SK-N-MC (cell line): ENCODE data around the gene PCDHA1.
A peak's percentile ranks its signal among the peaks of the same experiment; 100 is the strongest.

Experiments used
- DNase-seq: peaks from one replicate; pipeline ENCODE4 v3.0.0-alpha.2; 2011; ENCODE audit warnings: low read depth, low spot score
- H3K27ac ChIP-seq: fragments of 200-600 bp; sonication (generic); 2 replicates; pipeline ENCODE4 v1.5.1; 2016; ENCODE audit warnings: mixed run types
- H3K36me3 ChIP-seq: fragments of 200-600 bp; sonication (generic); 2 replicates; pipeline ENCODE4 v1.6.1; 2017; ENCODE audit warnings: antibody characterized with exemption, low read length, mixed read lengths; ENCODE audit not compliant: insufficient read depth
- H3K4me3 ChIP-seq: fragments of 200-600 bp; sonication (generic); 2 replicates; pipeline ENCODE4 v1.5.1; 2016
- H3K9ac ChIP-seq: fragments of 200-600 bp; sonication (generic); 2 replicates; pipeline ENCODE4 v1.8.0; 2017; ENCODE audit warnings: mixed run types, mixed read lengths; ENCODE audit not compliant: insufficient read length
- H3K9me3 ChIP-seq: fragments of 200-600 bp; sonication (generic); 2 replicates; pipeline ENCODE4 v1.6.1; 2017; ENCODE audit warnings: low read depth, mild to moderate bottlenecking, antibody characterized with exemption, low read length, moderate library complexity, mixed read lengths
- EZH2 ChIP-seq: fragments of 200-600 bp; sonication (generic); IDR thresholded peaks from one replicate; pipeline ENCODE4 v1.6.1; 2017; ENCODE audit warnings: antibody characterized with exemption
- FOXP2 ChIP-seq: optimal IDR thresholded peaks from 2 replicates; pipeline ENCODE3; 2011; ENCODE audit warnings: mild to moderate bottlenecking, moderate library complexity; ENCODE audit not compliant: insufficient read depth; ENCODE audit errors: extremely low read length, control extremely low read depth
- POLR2AphosphoS5 ChIP-seq: IDR thresholded peaks from 2 replicates; pipeline ENCODE4 v1.6.1; 2012; ENCODE audit warnings: mild to moderate bottlenecking, low read depth, low read length, borderline replicate concordance

The PCDHA1 gene

DNA sequence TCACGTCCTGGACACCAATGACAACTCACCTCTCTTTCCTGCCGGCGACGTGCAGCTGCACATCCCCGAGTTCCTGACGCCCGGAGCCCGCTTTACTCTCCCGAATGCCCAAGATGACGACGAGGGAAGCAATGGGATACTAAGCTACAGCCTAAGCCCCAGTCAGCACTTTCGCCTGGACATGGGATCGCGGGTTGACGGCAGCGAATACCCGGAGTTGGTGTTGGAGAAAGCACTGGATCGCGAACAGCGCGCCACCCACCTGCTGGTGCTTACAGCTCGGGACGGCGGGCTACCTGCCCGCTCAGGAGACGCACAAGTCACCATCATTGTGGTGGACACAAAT, 141.3 kb downstream of the PCDHA1 start:
- DNase-seq = no peak
- TF ChIP-seq FOXP2 (no peak), POLR2AphosphoS5 (no peak), EZH2 (no peak)
- Histone ChIP-seq H3K4me3 (peak overlapping the region; percentile 87), H3K9ac (no peak overlapping the region), H3K36me3 (no peaks in the 10 kb centered on the region), H3K9me3 (no peaks in the 10 kb centered on the region), H3K27ac (no peak overlapping the region)

DNA sequence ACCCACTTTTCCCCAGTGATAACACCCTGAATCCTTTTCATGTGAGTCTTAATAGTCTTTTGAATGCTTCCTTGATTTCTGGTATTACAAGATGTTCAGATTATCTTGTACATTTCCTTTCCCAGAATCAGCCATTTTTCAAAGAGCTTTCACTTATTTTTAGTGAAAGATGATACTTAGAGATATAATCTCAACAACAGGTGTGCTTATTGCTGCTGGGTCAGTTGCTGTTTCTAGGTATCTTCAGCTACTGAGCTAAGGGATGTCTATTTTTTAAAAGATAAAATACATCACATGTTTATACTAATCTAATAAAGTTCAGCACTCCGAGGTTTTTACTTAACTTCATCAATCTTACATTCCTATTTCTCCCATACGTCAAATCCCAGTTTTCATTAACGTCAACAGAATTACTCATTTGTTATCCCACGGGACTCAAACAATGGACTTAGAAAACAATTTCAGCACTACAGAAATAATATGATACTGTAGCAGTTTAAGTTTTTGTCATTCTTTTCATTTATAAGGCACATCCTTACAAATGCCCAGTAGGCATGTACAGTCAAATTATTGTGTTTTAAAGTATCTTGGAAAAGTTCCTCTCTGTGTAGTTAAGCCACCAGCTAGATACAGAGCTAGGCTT, 149.1 kb downstream of the PCDHA1 start:
- H3K4me3 ChIP-seq = no peak overlapping the region
- H3K27ac ChIP-seq = no peak overlapping the region
- H3K9me3 ChIP-seq = no peaks in the 10 kb centered on the region
- no peak for DNase-seq
- no peaks in the 10 kb centered on the region for H3K36me3 ChIP-seq
- no peak overlapping the region for H3K9ac ChIP-seq
- TF ChIP-seq FOXP2 (no peak), POLR2AphosphoS5 (no peak), EZH2 (no peak)

DNA sequence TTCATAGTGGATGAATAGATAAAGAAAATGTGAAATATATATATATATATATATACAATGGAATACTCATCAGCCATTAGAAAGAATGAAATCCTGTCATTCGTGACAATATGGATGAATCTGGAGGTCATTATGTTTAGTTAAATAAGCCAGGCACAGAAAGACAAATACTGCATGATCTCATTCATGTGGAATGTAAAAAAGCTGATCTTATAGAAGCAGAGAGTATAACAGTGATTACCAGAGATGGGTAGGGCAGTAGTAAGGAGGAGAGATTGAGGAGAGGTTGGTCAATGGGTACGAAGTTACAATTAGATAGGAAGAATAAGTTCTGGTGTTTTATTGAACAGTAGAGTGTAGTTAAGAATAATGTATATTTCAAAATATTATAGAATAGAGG, 160.6 kb downstream of the PCDHA1 start:
- DNase-seq = no peak
- Histone ChIP-seq H3K27ac (no peak overlapping the region), H3K9me3 (peaks cover 4% of the 10 kb centered on the region; the same call in 1 of the 2 replicates), H3K36me3 (no peaks in the 10 kb centered on the region), H3K4me3 (no peak overlapping the region), H3K9ac (no peak overlapping the region)
- no peak for TF ChIP-seq EZH2
- TF ChIP-seq FOXP2 = no peak
- no peak for TF ChIP-seq POLR2AphosphoS5

DNA sequence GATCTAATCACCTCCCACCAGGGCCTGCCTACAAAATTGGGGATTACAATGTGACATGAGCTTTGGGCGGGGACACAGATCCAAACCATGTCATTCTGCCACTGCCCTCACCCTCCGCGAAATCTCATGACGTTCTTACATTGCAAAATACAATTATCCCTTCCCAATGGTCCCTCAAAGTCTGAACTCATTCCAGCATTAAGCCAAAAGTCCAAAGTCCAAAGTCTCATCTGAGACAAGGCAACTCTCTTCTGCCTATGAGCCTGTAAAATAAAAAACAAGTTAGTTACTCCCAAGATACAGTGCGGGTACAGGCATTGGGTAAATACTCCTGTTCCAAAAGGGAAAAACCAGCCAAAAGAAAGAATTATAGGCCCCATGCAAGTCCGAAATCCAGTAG, 165.7 kb downstream of the PCDHA1 start:
- Histone ChIP-seq H3K27ac (no peak overlapping the region), H3K36me3 (no peaks in the 10 kb centered on the region), H3K4me3 (no peak overlapping the region), H3K9me3 (no peaks in the 10 kb centered on the region), H3K9ac (no peak overlapping the region)
- DNase-seq = no peak
- no peak for TF ChIP-seq POLR2AphosphoS5
- no peak for TF ChIP-seq EZH2
- TF ChIP-seq FOXP2 = no peak

DNA sequence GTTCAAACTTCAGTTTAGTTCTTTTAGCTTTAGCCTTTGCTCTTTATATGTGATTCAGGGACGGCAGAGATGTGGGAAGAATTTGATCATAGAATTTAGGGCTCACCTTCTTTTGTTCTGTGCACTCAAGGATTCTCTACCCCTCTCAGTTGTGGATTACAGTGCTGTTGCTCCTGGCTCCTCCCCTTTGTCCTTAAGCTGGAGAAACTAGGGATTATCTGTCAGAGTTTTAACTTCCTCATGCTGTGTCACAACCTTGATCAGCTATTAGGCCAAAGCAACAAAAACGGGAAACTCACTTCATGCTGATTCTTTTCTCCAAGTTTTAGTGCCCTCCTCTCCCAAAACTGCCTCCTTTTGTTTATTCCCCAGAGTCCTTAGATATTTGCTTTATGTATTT, 167.3 kb downstream of the PCDHA1 start:
- TF ChIP-seq EZH2 (no peak), FOXP2 (no peak), POLR2AphosphoS5 (no peak)
- no peaks in the 10 kb centered on the region for H3K9me3 ChIP-seq
- H3K27ac ChIP-seq = no peak overlapping the region
- no peaks in the 10 kb centered on the region for H3K36me3 ChIP-seq
- H3K4me3 ChIP-seq = no peak overlapping the region
- no peak for DNase-seq
- H3K9ac ChIP-seq = no peak overlapping the region

DNA sequence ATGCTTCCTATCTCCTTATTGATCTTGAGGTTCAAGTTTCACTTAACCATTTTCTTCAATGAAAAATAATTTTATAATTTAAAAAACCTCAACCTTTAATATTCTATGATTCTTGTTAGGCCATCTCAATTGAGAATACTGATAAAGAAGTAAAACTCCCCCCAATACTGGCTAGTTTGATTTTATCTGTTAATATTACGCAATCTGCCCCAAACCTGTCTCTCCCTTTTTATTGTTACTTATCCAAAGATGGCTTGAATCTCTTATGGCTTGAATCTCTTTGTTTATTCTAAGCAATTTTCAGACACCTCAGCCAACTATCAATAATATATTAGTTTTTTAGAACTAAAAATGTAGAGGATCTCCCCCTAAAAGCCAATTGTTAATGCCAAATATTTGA, 176.2 kb downstream of the PCDHA1 start:
- no peaks in the 10 kb centered on the region for H3K9me3 ChIP-seq
- H3K9ac ChIP-seq = no peak overlapping the region
- H3K4me3 ChIP-seq = no peak overlapping the region
- no peak for DNase-seq
- TF ChIP-seq EZH2 = no peak
- no peak for TF ChIP-seq FOXP2
- no peak for TF ChIP-seq POLR2AphosphoS5
- H3K36me3 ChIP-seq = no peaks in the 10 kb centered on the region
- H3K27ac ChIP-seq = no peak overlapping the region

DNA sequence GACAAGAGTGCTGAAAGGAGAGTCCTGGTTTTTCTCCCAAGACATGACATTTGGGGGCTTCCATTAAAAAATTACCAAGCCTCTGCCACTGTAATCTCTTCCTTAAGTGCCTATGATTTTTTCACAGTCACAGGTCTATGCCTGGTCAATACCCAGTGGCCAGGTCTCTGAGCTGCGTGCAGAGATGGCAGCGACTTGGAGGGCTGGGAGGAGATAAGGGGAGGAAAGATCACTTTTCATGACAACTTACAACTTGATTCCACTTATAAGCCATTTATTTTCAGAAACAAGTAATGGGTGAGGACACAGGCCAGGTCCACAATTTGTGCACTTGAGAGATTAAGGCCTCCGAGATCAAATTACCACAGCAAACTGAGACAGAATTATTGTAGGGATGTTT, 178.4 kb downstream of the PCDHA1 start:
- H3K36me3 ChIP-seq = no peaks in the 10 kb centered on the region
- H3K27ac ChIP-seq = no peak overlapping the region
- H3K9ac ChIP-seq = no peak overlapping the region
- TF ChIP-seq FOXP2 (no peak), EZH2 (no peak), POLR2AphosphoS5 (no peak)
- H3K9me3 ChIP-seq = no peaks in the 10 kb centered on the region
- no peak for DNase-seq
- no peak overlapping the region for H3K4me3 ChIP-seq

DNA sequence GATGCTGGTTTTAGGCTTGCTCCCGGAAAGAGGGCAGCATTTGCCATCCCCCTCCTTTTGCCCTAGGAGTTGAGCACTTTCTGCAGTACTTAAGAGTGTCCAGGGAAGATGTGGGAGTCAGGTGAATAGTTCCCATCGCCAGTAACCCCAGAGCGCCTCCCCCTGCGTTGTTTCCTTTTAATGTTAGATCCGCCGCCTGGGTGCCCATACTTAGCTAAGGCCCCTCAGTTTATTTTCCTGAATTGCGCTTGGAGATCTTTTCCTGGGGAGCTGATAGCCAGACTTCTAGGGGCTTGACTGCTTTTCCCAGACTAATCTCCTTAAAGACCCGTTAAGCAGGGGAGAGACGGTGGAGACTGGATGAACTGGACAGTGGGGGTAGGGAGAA, 180.0 kb downstream of the PCDHA1 start:
- Histone ChIP-seq H3K36me3 (no peaks in the 10 kb centered on the region), H3K9ac (peak overlapping the region; percentile 72), H3K4me3 (peak overlapping the region; percentile 79), H3K9me3 (no peaks in the 10 kb centered on the region), H3K27ac (peak overlapping the region; percentile 47; the same call in 1 of the 2 replicates)
- DNase-seq = no peak
- TF ChIP-seq FOXP2 (no peak), EZH2 (no peak), POLR2AphosphoS5 (no peak)
